ENCODE measurements around the gene SLC6A18. TPM values are rescaled to one million over a fixed set of nuclear protein-coding genes. Genes with fewer than 3 reads are reported as not detected.

SLC6A18 gene
- total and polyA plus RNA-seq, 8 donors: 0.14 TPM; not detected in 7

GRCh38 chr5:1294835-1295649 is 69.9 kb downstream of the SLC6A18 start, which contains the start of gene TERT:
Gene TERT, minus strand, starts transcription at chr5:1295068. Its CDS starts 79 bp downstream, at chr5:1294989.
- H3K4me1 ChIP-seq: peaks cover 0 to 6% (median 0%) of the 10 kb centered on the region in 3 donors
- no peaks in the 10 kb centered on the region for H3K9me3 ChIP-seq
- H3K27me3 ChIP-seq: peaks cover 0 to 17% (median 4%) of the 10 kb centered on the region in 4 donors
- DNase-seq (peak in 3 of 6 donors; percentile 27 to 70 (median 62)), ATAC-seq (peak in 2 of 4 donors; percentile 28 to 81), FAIRE-seq (no peak)
- 3 to 4% methylated on average over 71 to 102 of the region's 102 CpGs for WGBS, 2 donors
- H3K36me3 ChIP-seq: no peaks in the 10 kb centered on the region
- no peak for TF ChIP-seq CTCF (IDR thresholded peaks at IDR 0.05)
- no peak within 1 kb of the TSS for H3K27ac ChIP-seq
- intact Hi-C loops (cut with DNase I): no loop called here
- peak within 1 kb of the TSS in 1 of 4 donors; percentile 22 for H3K4me3 ChIP-seq

DNA sequence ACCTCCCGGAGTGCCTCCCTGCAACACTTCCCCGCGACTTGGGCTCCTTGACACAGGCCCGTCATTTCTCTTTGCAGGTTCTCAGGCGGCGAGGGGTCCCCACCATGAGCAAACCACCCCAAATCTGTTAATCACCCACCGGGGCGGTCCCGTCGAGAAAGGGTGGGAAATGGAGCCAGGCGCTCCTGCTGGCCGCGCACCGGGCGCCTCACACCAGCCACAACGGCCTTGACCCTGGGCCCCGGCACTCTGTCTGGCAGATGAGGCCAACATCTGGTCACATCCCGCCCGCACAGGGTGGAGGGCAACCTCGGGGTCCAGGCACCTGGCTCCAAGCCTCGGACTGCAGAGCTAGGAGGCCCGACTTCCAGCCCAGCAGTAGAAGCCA is 70.5 kb downstream of the SLC6A18 start:
- DNase-seq (peak in 2 of 6 donors; percentile 48 to 69), FAIRE-seq (no peak), ATAC-seq (no peak)
- intact Hi-C loops (cut with DNase I): no loop called here
- WGBS, 2 donors: 19 to 24% methylated on average over 21 to 22 of the region's 22 CpGs
- peaks cover 0 to 17% (median 4%) of the 10 kb centered on the region in 4 donors for H3K27me3 ChIP-seq
- H3K36me3 ChIP-seq: no peaks in the 10 kb centered on the region
- peaks cover 0 to 6% (median 0%) of the 10 kb centered on the region in 3 donors for H3K4me1 ChIP-seq
- TF ChIP-seq CTCF (IDR thresholded peaks at IDR 0.05): no peak
- no peaks in the 10 kb centered on the region for H3K9me3 ChIP-seq
- H3K27ac ChIP-seq: no peak overlapping the region
- no peak overlapping the region for H3K4me3 ChIP-seq

Other genes starting within 250 kb of the SLC6A18 start
- 1 to 10 TPM; 1.8 to 8.8 (median 3.3) TPM for gene NKD2, start 216.6 kb upstream of the SLC6A18 start, total RNA-seq
- 10 to 100 TPM; 13.1 to 18.6 TPM for gene NKD2, start 216.6 kb upstream of the SLC6A18 start, polyA plus RNA-seq
- gene SLC12A7, start 113.3 kb upstream of the SLC6A18 start, total RNA-seq: 10 to 100 TPM; 17.4 to 56.5 (median 32.1) TPM
- gene SLC12A7, start 113.3 kb upstream of the SLC6A18 start, polyA plus RNA-seq: 10 to 100 TPM; 40.0 to 44.9 TPM
- gene SLC6A19, start 23.8 kb upstream of the SLC6A18 start, total RNA-seq: under 1 TPM; 0.08 to 0.37 (median 0.23) TPM
- gene SLC6A19, start 23.8 kb upstream of the SLC6A18 start, polyA plus RNA-seq: 1 to 10 TPM; 1.1 to 3.9 TPM
- under 1 TPM in 3 of 6 donors, not detected in 3; 0.06 to 0.28 (median 0.25) TPM for gene TERT, start 69.7 kb downstream of the SLC6A18 start, total RNA-seq
- not detected for gene TERT, start 69.7 kb downstream of the SLC6A18 start, polyA plus RNA-seq
- gene CLPTM1L, start 119.7 kb downstream of the SLC6A18 start, total RNA-seq: 10 to 100 TPM; 40.4 to 63.0 (median 53.2) TPM
- 10 to 100 TPM; 39.5 to 60.0 TPM for gene CLPTM1L, start 119.7 kb downstream of the SLC6A18 start, polyA plus RNA-seq
- gene SLC6A3, start 220.1 kb downstream of the SLC6A18 start, total RNA-seq: not detected
- gene SLC6A3, start 220.1 kb downstream of the SLC6A18 start, polyA plus RNA-seq: not detected

All from pancreas (tissue), 10 donors.